GM12872 (cell line): Measurements from ENCODE around the gene SIRT4.

Source experiments
- TF ChIP-seq, protein P1 (sequence below): IDR thresholded peaks from 3 replicates; pipeline ENCODE4 v1.5.1; 2011; ENCODE audit warnings: low read depth, mild to moderate bottlenecking, low read length, moderate library complexity; ENCODE audit not compliant: insufficient read depth

The SIRT4 gene

GRCh38 chr12:120261951-120262851 is 39.9 kb upstream of the SIRT4 start:
- TF ChIP-seq, protein P1, sequence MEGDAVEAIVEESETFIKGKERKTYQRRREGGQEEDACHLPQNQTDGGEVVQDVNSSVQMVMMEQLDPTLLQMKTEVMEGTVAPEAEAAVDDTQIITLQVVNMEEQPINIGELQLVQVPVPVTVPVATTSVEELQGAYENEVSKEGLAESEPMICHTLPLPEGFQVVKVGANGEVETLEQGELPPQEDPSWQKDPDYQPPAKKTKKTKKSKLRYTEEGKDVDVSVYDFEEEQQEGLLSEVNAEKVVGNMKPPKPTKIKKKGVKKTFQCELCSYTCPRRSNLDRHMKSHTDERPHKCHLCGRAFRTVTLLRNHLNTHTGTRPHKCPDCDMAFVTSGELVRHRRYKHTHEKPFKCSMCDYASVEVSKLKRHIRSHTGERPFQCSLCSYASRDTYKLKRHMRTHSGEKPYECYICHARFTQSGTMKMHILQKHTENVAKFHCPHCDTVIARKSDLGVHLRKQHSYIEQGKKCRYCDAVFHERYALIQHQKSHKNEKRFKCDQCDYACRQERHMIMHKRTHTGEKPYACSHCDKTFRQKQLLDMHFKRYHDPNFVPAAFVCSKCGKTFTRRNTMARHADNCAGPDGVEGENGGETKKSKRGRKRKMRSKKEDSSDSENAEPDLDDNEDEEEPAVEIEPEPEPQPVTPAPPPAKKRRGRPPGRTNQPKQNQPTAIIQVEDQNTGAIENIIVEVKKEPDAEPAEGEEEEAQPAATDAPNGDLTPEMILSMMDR = no peak

DNA sequence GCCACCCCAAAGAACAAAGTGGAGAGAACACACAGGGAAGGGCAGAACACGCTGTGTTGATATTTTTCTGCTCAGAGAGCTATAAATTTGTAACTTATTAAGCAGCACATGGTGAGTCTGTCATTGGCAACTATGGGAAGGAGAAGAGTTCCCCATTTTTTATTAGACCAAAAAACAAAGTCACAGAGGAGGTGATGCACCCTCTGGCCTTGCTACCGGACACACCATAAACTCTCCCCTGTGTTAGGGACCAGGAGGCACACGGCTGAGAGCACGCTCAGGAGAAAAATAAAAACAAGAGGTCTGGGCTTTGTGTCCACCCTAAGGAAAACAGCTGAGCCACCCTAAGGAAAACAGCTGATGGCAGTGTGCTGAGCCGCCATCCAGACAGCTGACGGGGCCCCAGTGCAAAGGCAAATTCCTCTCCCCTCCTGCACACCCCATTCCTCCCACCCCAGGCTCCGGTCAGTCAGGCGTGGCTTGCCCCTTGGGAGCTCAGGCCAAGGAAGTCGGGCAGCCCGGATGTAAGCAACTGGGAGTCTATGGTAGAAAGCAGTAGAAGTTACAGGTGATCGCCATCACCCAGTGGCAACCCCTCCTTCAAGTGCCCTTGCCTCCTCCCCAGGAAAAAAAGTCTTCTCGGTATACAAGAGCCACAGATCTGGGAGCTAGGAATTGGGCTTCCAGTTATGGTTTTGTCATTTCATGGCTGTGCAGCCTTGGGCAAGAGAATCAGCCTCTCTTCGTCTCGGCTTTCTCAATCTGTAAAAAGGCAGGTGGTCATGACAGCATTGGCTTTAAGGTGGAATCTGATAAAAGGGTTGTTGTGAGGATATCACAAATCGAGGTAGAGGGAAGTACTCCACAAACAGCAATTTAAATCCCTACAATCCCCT is 39.0 kb upstream of the SIRT4 start:
- TF ChIP-seq, protein P1 = no peak

GRCh38 chr12:120263748-120264085 is 38.4 kb upstream of the SIRT4 start:
- TF ChIP-seq, protein P1 = no peak

DNA sequence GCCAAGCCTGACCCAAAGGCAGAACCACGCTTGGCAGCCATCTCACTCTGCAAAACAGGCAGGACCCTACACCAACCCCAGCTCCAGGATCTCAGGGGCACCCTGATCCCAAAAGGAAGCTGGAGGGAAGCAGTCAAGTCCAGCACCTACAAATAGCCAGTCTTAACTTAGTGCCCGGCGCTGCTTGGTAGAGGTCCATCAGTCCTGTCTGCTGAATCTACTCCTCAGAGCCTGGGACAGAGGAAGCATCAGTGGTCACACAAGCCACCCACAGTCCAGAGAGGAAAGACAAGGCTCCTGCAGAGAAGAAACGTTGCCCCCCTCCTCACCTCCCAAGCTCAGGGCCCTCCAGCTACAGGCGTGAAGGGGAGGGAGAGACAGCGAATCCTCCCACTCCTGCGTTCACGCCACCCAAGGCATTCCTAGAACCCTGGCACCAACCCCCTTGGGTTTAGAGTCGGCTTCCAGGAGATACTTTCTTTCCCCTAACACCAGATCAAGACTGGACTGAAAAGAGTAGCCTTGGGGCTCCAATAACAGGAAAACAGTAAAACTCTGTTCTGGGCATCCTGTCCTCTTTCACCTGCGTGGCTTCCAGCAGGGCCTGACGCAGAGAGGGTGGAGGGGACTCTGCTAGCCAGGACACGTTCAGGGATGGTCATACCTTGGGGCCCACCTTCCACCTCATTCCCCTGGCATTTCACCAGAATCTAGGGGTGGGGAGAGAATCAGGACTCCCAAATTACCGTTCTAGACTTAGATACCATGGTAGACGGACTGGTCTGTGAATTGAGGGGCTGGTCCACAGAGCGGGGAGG is 37.8 kb upstream of the SIRT4 start:
- TF ChIP-seq, protein P1 = no peak

- TF ChIP-seq, protein P1 = no peak
Measured at GRCh38 chr12:120264904-120265472, 37.1 kb upstream of the SIRT4 start.

DNA sequence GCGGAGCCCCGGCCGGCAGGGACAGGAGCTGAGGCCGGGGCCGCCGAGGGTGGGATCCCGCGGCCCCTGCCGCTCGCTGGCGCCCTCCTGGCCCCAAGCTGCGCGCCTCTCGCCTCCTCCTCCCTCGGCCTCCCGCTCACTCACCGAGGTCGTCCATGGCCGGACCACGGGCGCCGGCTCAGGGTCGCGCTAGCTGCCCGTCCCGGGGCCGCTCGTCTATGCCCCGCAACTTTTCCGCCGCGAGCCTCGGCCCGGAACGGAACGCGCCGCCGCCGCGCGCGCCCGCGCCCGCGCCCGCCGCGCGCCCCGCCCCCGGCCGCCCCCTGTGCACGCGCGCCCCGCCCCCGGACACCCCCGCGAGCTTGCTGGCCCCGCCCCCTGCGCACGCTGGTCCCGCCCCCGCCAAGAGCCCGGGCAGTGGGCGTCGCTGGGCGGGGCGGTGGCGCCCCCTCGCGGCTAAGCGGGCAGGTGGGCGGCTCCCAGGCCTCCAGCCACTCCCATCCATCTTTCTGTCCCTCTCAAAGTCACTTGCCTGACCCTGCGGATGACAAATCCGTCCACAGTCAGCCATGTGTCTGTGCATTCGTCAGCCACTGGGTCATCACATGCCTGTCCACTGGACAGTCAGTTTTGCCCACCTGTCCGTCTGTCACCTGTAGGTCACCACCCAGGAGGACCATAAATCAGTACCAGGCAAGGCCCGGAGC is 36.5 kb upstream of the SIRT4 start, which contains the start of gene PXN:
Gene PXN (minus strand): TSS at position 258 of the 707 bp plus-strand sequence. CDS start 101 bp downstream, at position 157.
- TF ChIP-seq, protein P1 = peak; percentile 77
